Spleen (tissue), 7 donors: ENCODE data around the gene CALHM4.

Experiments
- POLR2AphosphoS5 ChIP-seq, 3 donors: sonication (generic); formaldehyde crosslinking; IDR thresholded peaks; one replicate each; pipeline ENCODE4 v1.5.1; 2017; ENCODE audit warnings: antibody characterized with exemption in 3 of 3
- TF ChIP-seq, protein P1 (sequence below), 11 experiments: fragments of 200-600 bp in 7 of 11; fragments of 450-650 bp in 4 of 11; sonication (generic) in 4 of 11; IDR thresholded peaks in 8 of 11; conservative IDR thresholded peaks in 3 of 11; 1 replicate in 7 of 11; 2 replicates in 4 of 11; pipeline versions ENCODE4 v1.4.0 to v1.8.0; 2016 to 2021; ENCODE audit warnings: antibody characterized with exemption in 11 of 11, inconsistent platforms in 4 of 11, mild to moderate bottlenecking in 1 of 11
- donor health status: DM: no; HTN: no; CAD: no; lungs with moderate emphysema.
- donor health status: DM: no; HTN: no; CAD: no.
- donor health status: DM: no; HTN: no; CAD: no.

DNA sequence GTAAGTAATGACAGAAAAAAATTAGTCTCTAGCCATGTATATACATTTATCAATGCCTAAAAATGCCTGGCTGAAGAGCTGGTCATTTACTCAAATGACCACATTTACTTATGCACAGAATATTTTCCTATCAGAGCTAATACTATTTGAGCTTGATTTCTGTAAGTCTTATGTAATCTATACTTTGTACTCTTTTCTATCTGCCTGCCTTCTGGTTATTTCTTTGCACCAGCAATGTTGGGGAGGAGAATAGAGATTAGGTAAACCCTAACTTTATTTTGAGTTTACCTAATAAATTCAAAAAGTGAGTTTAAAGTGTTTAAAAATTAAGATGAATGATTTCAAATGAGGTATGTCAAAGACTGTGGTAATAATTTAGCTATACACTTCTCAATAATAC, 38.4 kb upstream of the CALHM4 start:
- TF ChIP-seq, protein P1, sequence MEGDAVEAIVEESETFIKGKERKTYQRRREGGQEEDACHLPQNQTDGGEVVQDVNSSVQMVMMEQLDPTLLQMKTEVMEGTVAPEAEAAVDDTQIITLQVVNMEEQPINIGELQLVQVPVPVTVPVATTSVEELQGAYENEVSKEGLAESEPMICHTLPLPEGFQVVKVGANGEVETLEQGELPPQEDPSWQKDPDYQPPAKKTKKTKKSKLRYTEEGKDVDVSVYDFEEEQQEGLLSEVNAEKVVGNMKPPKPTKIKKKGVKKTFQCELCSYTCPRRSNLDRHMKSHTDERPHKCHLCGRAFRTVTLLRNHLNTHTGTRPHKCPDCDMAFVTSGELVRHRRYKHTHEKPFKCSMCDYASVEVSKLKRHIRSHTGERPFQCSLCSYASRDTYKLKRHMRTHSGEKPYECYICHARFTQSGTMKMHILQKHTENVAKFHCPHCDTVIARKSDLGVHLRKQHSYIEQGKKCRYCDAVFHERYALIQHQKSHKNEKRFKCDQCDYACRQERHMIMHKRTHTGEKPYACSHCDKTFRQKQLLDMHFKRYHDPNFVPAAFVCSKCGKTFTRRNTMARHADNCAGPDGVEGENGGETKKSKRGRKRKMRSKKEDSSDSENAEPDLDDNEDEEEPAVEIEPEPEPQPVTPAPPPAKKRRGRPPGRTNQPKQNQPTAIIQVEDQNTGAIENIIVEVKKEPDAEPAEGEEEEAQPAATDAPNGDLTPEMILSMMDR (IDR thresholded peaks at IDR 0.05 in 8 of 11, conservative IDR thresholded peaks at IDR 0.05 in 3 of 11): no peak
- no peak for TF ChIP-seq POLR2AphosphoS5 (IDR thresholded peaks at IDR 0.05)
